IMR-90 (cell line): Measurements from ENCODE around the gene MARCHF9. TPM values are rescaled to one million over a fixed set of nuclear protein-coding genes. Genes with fewer than 3 reads are reported as not detected.

Experiments used
- BHLHE40 ChIP-seq: fragments of 150-350 bp; IDR thresholded peaks from 2 replicates; pipeline ENCODE4 v1.6.1; 2016; ENCODE audit warnings: mild to moderate bottlenecking, low read depth, low read length
- FOS ChIP-seq: fragments of 150-350 bp; IDR thresholded peaks from 2 replicates; pipeline ENCODE4 v1.6.1; 2016; ENCODE audit warnings: low read depth, low read length
- MAZ ChIP-seq: IDR thresholded peaks from 2 replicates; pipeline ENCODE4 v1.6.1; 2012; ENCODE audit warnings: low read depth, mild to moderate bottlenecking, low read length, improper control_type of control experiment, moderate library complexity, borderline replicate concordance
- MXI1 ChIP-seq: IDR thresholded peaks from 2 replicates; pipeline ENCODE4 v1.6.1; 2012; ENCODE audit warnings: low read depth, mild to moderate bottlenecking, low read length, moderate library complexity, borderline replicate concordance
- NFE2L2 ChIP-seq: fragments of 150-350 bp; IDR thresholded peaks from 2 replicates; pipeline ENCODE4 v1.6.1; 2016; ENCODE audit warnings: low read depth, mild to moderate bottlenecking, low read length
- RFX5 ChIP-seq: IDR thresholded peaks from 2 replicates; pipeline ENCODE4 v1.8.0; 2012; ENCODE audit warnings: low read depth, mild to moderate bottlenecking, low read length, moderate library complexity
- polyA plus RNA-seq, 3 experiments: library from polyadenylated mRNA; depleted of rRNA; stranded (reverse); fragments of >200 nt; gene quantifications; 2 replicates each; pipeline ENCODE4 v1.2.3, GENCODE V29; 2012; ENCODE audit warnings: low replicate concordance in 1 of 3
- total RNA-seq: library from RNA; depleted of rRNA; stranded (reverse); fragments of >200 nt; gene quantifications from 2 replicates; pipeline ENCODE4 v1.2.3, GENCODE V29; 2012
- TF ChIP-seq, protein P1 (sequence below): fragments of 150-350 bp; IDR thresholded peaks from 2 replicates; pipeline ENCODE4 v1.6.1; 2017; ENCODE audit warnings: mild to moderate bottlenecking, antibody characterized with exemption, low read length, low read depth

The MARCHF9 gene
- total and polyA plus RNA-seq, 2 of the 4 experiments (the other 2 are of a cell fraction): 1.1 to 5.4 TPM

- TF ChIP-seq, protein P1, sequence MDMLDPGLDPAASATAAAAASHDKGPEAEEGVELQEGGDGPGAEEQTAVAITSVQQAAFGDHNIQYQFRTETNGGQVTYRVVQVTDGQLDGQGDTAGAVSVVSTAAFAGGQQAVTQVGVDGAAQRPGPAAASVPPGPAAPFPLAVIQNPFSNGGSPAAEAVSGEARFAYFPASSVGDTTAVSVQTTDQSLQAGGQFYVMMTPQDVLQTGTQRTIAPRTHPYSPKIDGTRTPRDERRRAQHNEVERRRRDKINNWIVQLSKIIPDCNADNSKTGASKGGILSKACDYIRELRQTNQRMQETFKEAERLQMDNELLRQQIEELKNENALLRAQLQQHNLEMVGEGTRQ: no peak
- TF ChIP-seq MXI1 (no peak), NFE2L2 (no peak), FOS (no peak), BHLHE40 (no peak), MAZ (peak; percentile 41; the same call in 1 of the 2 replicates), RFX5 (no peak)
Measured at GRCh38 chr12:57735952-57736740, 18.8 kb upstream of the MARCHF9 start (continued).
